PC-3 (cell line): ENCODE data around the gene FOXJ3. TPM values are rescaled to one million over a fixed set of nuclear protein-coding genes. Genes with fewer than 3 reads are reported as not detected.

Experiments used
- ATAC-seq: fragments of 200-7000 bp; cut with Tn5 transposase; 2 replicates; pipeline ENCODE4 v1.9.1; 2020; ENCODE audit warnings: mild to moderate bottlenecking, moderate library complexity
- BruUV-seq: library from RNA; stranded (reverse); fragments of 400-500 nt; replicated peaks from 2 replicates; lab custom pipeline; 2021; lab: Mats Ljungman, UMichigan
- CTCF ChIA-PET: fragments of 300-600 bp; sonication (Branson Sonifier 250); formaldehyde crosslinking; loops from one replicate; lab custom pipeline; 2022; ENCODE audit warnings: antibody characterized with exemption; lab: Charles Lee
- POLR2A ChIA-PET: fragments of 300-600 bp; sonication (Branson Sonifier 250); formaldehyde crosslinking; loops from one replicate; lab custom pipeline; 2022; ENCODE audit warnings: antibody characterized with exemption; ENCODE audit not compliant: unreplicated experiment; lab: Charles Lee
- DNase-seq: peaks from one replicate; pipeline ENCODE4 v3.0.0-alpha.2; 2015
- H2AFZ ChIP-seq: fragments of 300-600 bp; sonication (generic); 2 replicates; pipeline ENCODE4 v1.6.0; 2016; ENCODE audit warnings: antibody characterized with exemption, low read length
- H3F3A ChIP-seq: fragments of 300-600 bp; sonication (generic); one replicate; pipeline ENCODE4 v1.6.0; 2017; ENCODE audit warnings: antibody characterized with exemption, low read length, control low read depth, mild to moderate bottlenecking; ENCODE audit not compliant: unreplicated experiment
- H3K27ac ChIP-seq: fragments of 300-600 bp; sonication (generic); 2 replicates; pipeline ENCODE4 v1.5.1; 2016; ENCODE audit warnings: mild to moderate bottlenecking, low read length
- H3K27me3 ChIP-seq: fragments of 300-600 bp; sonication (generic); 2 replicates; pipeline ENCODE4 v1.6.1; 2016; ENCODE audit warnings: low read length, mixed read lengths
- H3K36me3 ChIP-seq: fragments of 300-600 bp; sonication (generic); 2 replicates; pipeline ENCODE4 v1.6.1; 2016; ENCODE audit warnings: low read depth, mixed run types, low read length, mixed read lengths
- H3K4me1 ChIP-seq: fragments of 300-600 bp; sonication (generic); 2 replicates; pipeline ENCODE4 v1.5.1; 2016; ENCODE audit warnings: low read length; ENCODE audit not compliant: insufficient read depth
- H3K4me2 ChIP-seq: fragments of 300-600 bp; sonication (generic); 2 replicates; pipeline ENCODE4 v1.6.0; 2016; ENCODE audit warnings: low read length
- H3K4me3 ChIP-seq: fragments of 300-600 bp; sonication (generic); 2 replicates; pipeline ENCODE4 v1.5.1; 2016; ENCODE audit warnings: mild to moderate bottlenecking, low read length, mixed read lengths
- H3K79me2 ChIP-seq: fragments of 300-600 bp; sonication (generic); 2 replicates; pipeline ENCODE4 v1.6.1; 2017; ENCODE audit warnings: low read length, mixed read lengths
- H3K9ac ChIP-seq: fragments of 300-600 bp; sonication (generic); 2 replicates; pipeline ENCODE4 v1.6.0; 2016; ENCODE audit warnings: mild to moderate bottlenecking, low read length
- H3K9me2 ChIP-seq: fragments of 300-600 bp; sonication (generic); replicated peaks from 2 replicates; pipeline ENCODE4 v1.6.1; 2016; ENCODE audit warnings: mixed run types, low read length, mixed read lengths
- H3K9me3 ChIP-seq: fragments of 300-600 bp; sonication (generic); 2 replicates; pipeline ENCODE4 v1.6.1; 2016; ENCODE audit warnings: low read length, mixed read lengths
- H4K20me1 ChIP-seq: fragments of 300-600 bp; sonication (generic); 2 replicates; pipeline ENCODE4 v1.6.1; 2016; ENCODE audit warnings: low read length, mixed read lengths
- EZH2 ChIP-seq: fragments of 300-600 bp; sonication (generic); IDR thresholded peaks from one replicate; pipeline ENCODE4 v1.6.1; 2017; ENCODE audit warnings: antibody characterized with exemption, mild to moderate bottlenecking, low read length; ENCODE audit not compliant: unreplicated experiment
- EZH2phosphoT487 ChIP-seq: fragments of 300-600 bp; sonication (generic); IDR thresholded peaks from 2 replicates; pipeline ENCODE4 v1.6.1; 2018; ENCODE audit warnings: mild to moderate bottlenecking, antibody characterized with exemption, low read length, borderline replicate concordance
- intact Hi-C: fragments of 100-400 bp; cut with micrococcal nuclease; formaldehyde crosslinking; loops from 2 replicates; pipeline ENCODE4 v1.9.0; 2023
- total RNA-seq: library from RNA; depleted of rRNA; stranded (reverse); fragments of >200 nt; gene quantifications from 2 replicates; pipeline ENCODE4 v1.2.3, GENCODE V29; 2014
- TF ChIP-seq, protein P1 (sequence below): fragments of 300-600 bp; sonication (generic); conservative IDR thresholded peaks from 2 replicates; pipeline ENCODE4 v1.5.1; 2017; ENCODE audit warnings: antibody characterized with exemption, low read depth, mild to moderate bottlenecking, low read length

FOXJ3 gene
- total RNA-seq, 1 experiment from 2014 or later = 23.4 TPM

DNA sequence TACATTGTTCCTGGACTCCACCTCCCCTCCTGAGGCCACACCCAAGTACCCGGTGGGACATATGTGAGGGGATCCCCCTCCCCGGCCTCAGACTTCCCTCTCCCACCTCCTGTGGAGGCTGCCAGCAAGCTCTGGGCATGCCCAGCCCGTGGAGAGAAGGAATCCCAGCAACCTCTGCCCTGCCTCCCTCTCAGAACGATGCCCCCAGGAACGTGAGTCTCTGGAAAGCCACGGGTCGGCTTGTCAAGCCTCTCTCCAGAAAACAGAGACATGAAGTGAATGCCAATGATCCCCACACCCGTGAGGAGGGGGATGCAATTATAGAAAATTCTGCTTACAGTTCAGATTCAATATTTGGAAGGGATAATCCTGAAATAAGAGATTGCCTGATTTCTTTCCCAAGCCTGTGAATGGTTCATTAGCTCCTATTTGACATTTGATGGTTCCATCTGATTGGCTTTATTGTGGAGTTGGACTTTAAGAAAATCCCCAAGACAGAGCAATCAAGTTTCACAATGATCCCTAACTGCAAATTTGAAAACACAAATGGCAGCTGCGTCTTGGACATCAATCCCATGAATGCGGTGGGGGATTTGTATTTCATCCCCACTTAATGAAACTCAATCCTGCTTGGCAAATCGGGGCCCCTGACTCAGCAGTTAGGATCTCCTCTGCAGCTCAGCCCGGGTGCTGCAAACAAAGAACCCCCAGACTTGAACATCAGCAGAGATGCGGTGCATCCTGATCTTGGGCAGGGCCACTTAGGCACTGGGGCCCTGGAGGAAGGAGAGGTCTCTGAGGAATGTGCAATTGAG is 190.9 kb downstream of the FOXJ3 start:
- H3K9me3 ChIP-seq = no peaks in the 10 kb centered on the region
- no peak overlapping the region for H3K27ac ChIP-seq
- ATAC-seq (no peak), DNase-seq (no peak)
- H3K4me1 ChIP-seq = peaks cover 6% of the 10 kb centered on the region; the same call in 1 of the 2 replicates
- TF ChIP-seq EZH2 = no peak
- TF ChIP-seq, protein P1, sequence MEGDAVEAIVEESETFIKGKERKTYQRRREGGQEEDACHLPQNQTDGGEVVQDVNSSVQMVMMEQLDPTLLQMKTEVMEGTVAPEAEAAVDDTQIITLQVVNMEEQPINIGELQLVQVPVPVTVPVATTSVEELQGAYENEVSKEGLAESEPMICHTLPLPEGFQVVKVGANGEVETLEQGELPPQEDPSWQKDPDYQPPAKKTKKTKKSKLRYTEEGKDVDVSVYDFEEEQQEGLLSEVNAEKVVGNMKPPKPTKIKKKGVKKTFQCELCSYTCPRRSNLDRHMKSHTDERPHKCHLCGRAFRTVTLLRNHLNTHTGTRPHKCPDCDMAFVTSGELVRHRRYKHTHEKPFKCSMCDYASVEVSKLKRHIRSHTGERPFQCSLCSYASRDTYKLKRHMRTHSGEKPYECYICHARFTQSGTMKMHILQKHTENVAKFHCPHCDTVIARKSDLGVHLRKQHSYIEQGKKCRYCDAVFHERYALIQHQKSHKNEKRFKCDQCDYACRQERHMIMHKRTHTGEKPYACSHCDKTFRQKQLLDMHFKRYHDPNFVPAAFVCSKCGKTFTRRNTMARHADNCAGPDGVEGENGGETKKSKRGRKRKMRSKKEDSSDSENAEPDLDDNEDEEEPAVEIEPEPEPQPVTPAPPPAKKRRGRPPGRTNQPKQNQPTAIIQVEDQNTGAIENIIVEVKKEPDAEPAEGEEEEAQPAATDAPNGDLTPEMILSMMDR = no peak
- TF ChIP-seq EZH2phosphoT487 = no peak
- H3K4me3 ChIP-seq = no peak overlapping the region
- POLR2A ChIA-PET = no interaction called here
- no peaks in the 10 kb centered on the region for H3K9me2 ChIP-seq
- H4K20me1 ChIP-seq = no peaks in the 10 kb centered on the region
- no TSS peak for BruUV-seq
- no peak overlapping the region for H2AFZ ChIP-seq
- H3K36me3 ChIP-seq = no peaks in the 10 kb centered on the region
- no peak overlapping the region for H3K9ac ChIP-seq
- CTCF ChIA-PET = no interaction called here
- intact Hi-C loops = no loop called here
- H3K27me3 ChIP-seq = no peaks in the 10 kb centered on the region
- H3F3A ChIP-seq = no peaks in the 10 kb centered on the region
- H3K4me2 ChIP-seq = no peak overlapping the region
- no peaks in the 10 kb centered on the region for H3K79me2 ChIP-seq

DNA sequence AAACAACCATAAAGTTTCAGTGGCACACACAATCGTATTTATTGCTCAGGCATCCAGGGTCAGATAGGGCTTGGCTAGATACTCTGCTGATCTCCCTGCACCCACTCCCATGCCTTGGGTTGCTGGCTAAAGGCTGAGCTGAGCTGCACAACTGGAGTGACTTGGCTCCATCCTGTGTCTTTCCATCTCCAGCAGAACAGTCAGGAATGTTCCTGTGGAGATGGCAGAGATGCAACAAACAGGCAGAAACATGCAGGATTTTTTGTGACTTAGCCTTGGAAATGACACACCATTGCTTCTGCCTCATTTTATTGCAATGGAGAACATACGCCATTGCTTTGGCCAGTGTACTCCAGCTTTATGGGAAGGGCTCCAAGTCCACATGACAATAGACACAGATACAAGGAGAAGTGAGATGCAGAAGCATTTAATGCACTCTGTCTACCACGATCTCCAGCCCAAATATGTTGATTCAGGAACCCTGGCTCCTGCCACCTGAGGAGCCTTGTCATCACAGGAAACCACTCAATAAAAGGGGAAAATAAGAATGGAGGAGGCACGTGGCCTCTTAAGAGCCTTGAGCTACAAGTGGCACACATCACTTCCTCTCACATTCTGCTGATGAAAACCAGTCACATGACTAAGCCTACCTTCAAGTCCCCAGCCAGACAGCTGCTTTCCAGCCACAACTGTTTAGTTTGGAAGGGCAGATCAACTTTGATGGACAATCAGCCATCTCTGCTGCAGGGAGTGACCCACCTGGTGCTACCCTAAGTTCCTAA is 191.9 kb downstream of the FOXJ3 start:
- no peak overlapping the region for H3K27ac ChIP-seq
- ChIA-PET CTCF (no interaction called here), POLR2A (no interaction called here)
- no TSS peak for BruUV-seq
- no peak overlapping the region for H3K4me2 ChIP-seq
- H3K79me2 ChIP-seq = no peaks in the 10 kb centered on the region
- no peaks in the 10 kb centered on the region for H3K27me3 ChIP-seq
- H4K20me1 ChIP-seq = no peaks in the 10 kb centered on the region
- H3K4me3 ChIP-seq = no peak overlapping the region
- no peaks in the 10 kb centered on the region for H3K9me3 ChIP-seq
- peaks cover 6% of the 10 kb centered on the region; the same call in 1 of the 2 replicates for H3K4me1 ChIP-seq
- DNase-seq (no peak), ATAC-seq (no peak)
- no peaks in the 10 kb centered on the region for H3F3A ChIP-seq
- TF ChIP-seq, protein P1 = no peak
- TF ChIP-seq EZH2phosphoT487 = no peak
- TF ChIP-seq EZH2 = no peak
- H3K9ac ChIP-seq = no peak overlapping the region
- H3K9me2 ChIP-seq = no peaks in the 10 kb centered on the region
- intact Hi-C loops = no loop called here
- no peaks in the 10 kb centered on the region for H3K36me3 ChIP-seq
- H2AFZ ChIP-seq = no peak overlapping the region
